Prostate gland (tissue), 2 donors: ENCODE measurements around the gene TMEM51. TPM values are rescaled to one million over a fixed set of nuclear protein-coding genes. Genes with fewer than 3 reads are reported as not detected.

Experiments
- DNase-seq: peaks from one replicate; pipeline ENCODE4 v3.0.0-alpha.2; 2019; ENCODE audit warnings: low spot score
- H3K27ac ChIP-seq, 2 donors: fragments of 200-600 bp; sonication (generic); 2 replicates each; pipeline ENCODE4 v1.5.1; 2017 to 2019
- H3K27me3 ChIP-seq: fragments of 200-600 bp; sonication (generic); replicated peaks from 2 replicates; pipeline ENCODE4 v1.5.1; 2019; ENCODE audit not compliant: insufficient read depth
- H3K36me3 ChIP-seq, 2 donors: fragments of 200-600 bp; sonication (generic); 1 replicate in 1 of 2; 2 replicates in 1 of 2; pipeline versions ENCODE4 v1.5.1 to v1.8.1; 2017 to 2019
- H3K4me1 ChIP-seq: fragments of 200-600 bp; sonication (generic); replicated peaks from 2 replicates; pipeline ENCODE4 v1.5.1; 2019
- H3K4me3 ChIP-seq, 2 donors: fragments of 200-600 bp; sonication (generic); 2 replicates each; pipeline ENCODE4 v1.5.1; 2017 to 2019
- H3K9me3 ChIP-seq: fragments of 200-600 bp; sonication (generic); 2 replicates; pipeline ENCODE4 v1.5.1; 2017
- CTCF ChIP-seq, 4 experiments: fragments of 200-600 bp in 2 of 4; fragments of 450-650 bp in 2 of 4; sonication (generic) in 2 of 4; IDR thresholded peaks; 1 replicate in 3 of 4; 2 replicates in 1 of 4; pipeline ENCODE4 v1.5.1; 2016 to 2019; ENCODE audit warnings: antibody characterized with exemption in 4 of 4, mild to moderate bottlenecking in 2 of 4, moderate library complexity in 2 of 4
- POLR2A ChIP-seq: fragments of 450-650 bp; IDR thresholded peaks from one replicate; pipeline ENCODE4 v1.6.1; 2016; ENCODE audit warnings: antibody characterized with exemption, mild to moderate bottlenecking
- POLR2AphosphoS5 ChIP-seq: sonication (generic); formaldehyde crosslinking; IDR thresholded peaks from one replicate; pipeline ENCODE4 v1.6.1; 2017; ENCODE audit warnings: antibody characterized with exemption
- WGBS: methylation state at CpG from one replicate; pipeline ENCODE4 v1.1.5; 2018; 5-methylcytosine and 5-hydroxymethylcytosine counted together
- intact Hi-C: fragments of 100-400 bp; cut with DNase I; formaldehyde crosslinking; loops from one replicate; pipeline ENCODE4 v1.14.2; 2022
- total RNA-seq, 2 donors: library from RNA; depleted of rRNA; stranded (reverse); fragments of >200 nt; gene quantifications; one replicate each; pipeline ENCODE4 v1.1.0, GENCODE V29; 2016

The TMEM51 gene
- total RNA-seq, 2 donors from 2014 or later: 9.8 to 17.6 TPM

GRCh38 chr1:15251857-15252835 lies 98.6 kb downstream of the TMEM51 start:
- Histone ChIP-seq H3K36me3 (no peaks in the 10 kb centered on the region), H3K27ac (no peak overlapping the region), H3K9me3 (no peaks in the 10 kb centered on the region), H3K4me1 (no peaks in the 10 kb centered on the region), H3K4me3 (no peak overlapping the region), H3K27me3 (no peaks in the 10 kb centered on the region)
- WGBS: 88% methylated on average over 14 of the region's 14 CpGs
- intact Hi-C loops: no loop called here
- no peak for TF ChIP-seq POLR2A
- no peak for TF ChIP-seq CTCF (IDR thresholded peaks at IDR 0.05)
- TF ChIP-seq POLR2AphosphoS5: no peak
- no peak for DNase-seq

- no peaks in the 10 kb centered on the region for H3K27me3 ChIP-seq
- no peaks in the 10 kb centered on the region for H3K4me1 ChIP-seq
- DNase-seq: no peak
- intact Hi-C loops: no loop called here
- H3K4me3 ChIP-seq: no peak overlapping the region
- H3K9me3 ChIP-seq: no peaks in the 10 kb centered on the region
- TF ChIP-seq POLR2A (no peak), CTCF (IDR thresholded peaks at IDR 0.05) (no peak), POLR2AphosphoS5 (no peak)
- no peaks in the 10 kb centered on the region for H3K36me3 ChIP-seq
- H3K27ac ChIP-seq: no peak overlapping the region
- 33% methylated on average over 2 of the region's 2 CpGs for WGBS
Measured at GRCh38 chr1:15254559-15254958, 101.0 kb downstream of the TMEM51 start.

- 85% methylated on average over 4 of the region's 4 CpGs for WGBS
- Histone ChIP-seq H3K9me3 (no peaks in the 10 kb centered on the region), H3K36me3 (no peaks in the 10 kb centered on the region), H3K27ac (no peak overlapping the region), H3K4me1 (no peaks in the 10 kb centered on the region), H3K4me3 (no peak overlapping the region), H3K27me3 (no peaks in the 10 kb centered on the region)
- DNase-seq: no peak
- intact Hi-C loops: no loop called here
- no peak for TF ChIP-seq POLR2AphosphoS5
- TF ChIP-seq CTCF (IDR thresholded peaks at IDR 0.05): no peak
- TF ChIP-seq POLR2A: no peak
Measured at GRCh38 chr1:15255582-15256149, 102.1 kb downstream of the TMEM51 start.

GRCh38 chr1:15256584-15256983 lies 103.0 kb downstream of the TMEM51 start:
- Histone ChIP-seq H3K4me3 (no peak overlapping the region), H3K9me3 (no peaks in the 10 kb centered on the region), H3K27ac (no peak overlapping the region), H3K27me3 (no peaks in the 10 kb centered on the region), H3K36me3 (no peaks in the 10 kb centered on the region), H3K4me1 (no peaks in the 10 kb centered on the region)
- 90% methylated on average over 3 of the region's 3 CpGs for WGBS
- no peak for DNase-seq
- intact Hi-C loops: no loop called here
- TF ChIP-seq POLR2AphosphoS5 (no peak), CTCF (IDR thresholded peaks at IDR 0.05) (no peak), POLR2A (no peak)
